Activated CD4-positive, alpha-beta T cell treated with anti-CD3 and anti-CD28 coated beads for 36 hours (primary cell): ENCODE measurements around the gene GNAI2. TPM values are rescaled to one million over a fixed set of nuclear protein-coding genes. Genes with fewer than 3 reads are reported as not detected.
"Not testable (repeated sequence)": the region's sequence is repeated elsewhere in the genome, so short reads cannot be mapped to it uniquely, and the experiment has no call there.

Source experiments
- ATAC-seq: fragments of 200-7000 bp; cut with Tn5 transposase; one replicate; pipeline ENCODE4 v1.10.0; 2021; ENCODE audit warnings: mild to moderate bottlenecking, moderate library complexity
- CTCF ChIA-PET: fragments of 350-600 bp; sonication (Branson Sonifier 250); formaldehyde crosslinking; loops from one replicate; lab custom pipeline; 2021; ENCODE audit warnings: antibody characterized with exemption; lab: Charles Lee
- POLR2A ChIA-PET: fragments of 350-600 bp; sonication (Branson Sonifier 250); formaldehyde crosslinking; loops from one replicate; lab custom pipeline; 2021; ENCODE audit warnings: antibody characterized with exemption, inconsistent platforms; lab: Charles Lee
- DNase-seq: peaks from one replicate; pipeline ENCODE4 v3.0.0-alpha.2; 2020
- H3K27ac Mint-ChIP-seq: one replicate; pipeline ENCODE4 v1.8.0; 2021; ENCODE audit warnings: mixed read lengths
- H3K27me3 Mint-ChIP-seq: one replicate; pipeline ENCODE4 v1.8.0; 2021; ENCODE audit warnings: mixed read lengths
- H3K36me3 Mint-ChIP-seq: one replicate; pipeline ENCODE4 v1.8.0; 2021; ENCODE audit warnings: low read depth, mixed read lengths
- H3K4me1 Mint-ChIP-seq: one replicate; pipeline ENCODE4 v1.8.0; 2021; ENCODE audit warnings: mixed read lengths
- H3K4me3 Mint-ChIP-seq: one replicate; pipeline ENCODE4 v1.8.0; 2021; ENCODE audit warnings: mild to moderate bottlenecking, moderate library complexity, mixed read lengths
- H3K9me3 Mint-ChIP-seq: one replicate; pipeline ENCODE4 v1.8.0; 2021; ENCODE audit warnings: low read depth, mixed read lengths
- intact Hi-C, 2 experiments: fragments of 100-400 bp; cut with DNase I in 1 of 2; cut with micrococcal nuclease in 1 of 2; formaldehyde crosslinking; loops; one replicate each; pipeline versions ENCODE4 v1.14.2 to v1.15.1; 2022 to 2024; cut with DNase I, micrococcal nuclease
- total RNA-seq, 2 experiments: library from RNA; stranded (reverse); gene quantifications; one replicate each; pipeline ENCODE4 v1.2.3, GENCODE V29; 2021

Gene GNAI2
- total RNA-seq, 2 experiments from 2014 or later, result 280 to 341 TPM

DNA sequence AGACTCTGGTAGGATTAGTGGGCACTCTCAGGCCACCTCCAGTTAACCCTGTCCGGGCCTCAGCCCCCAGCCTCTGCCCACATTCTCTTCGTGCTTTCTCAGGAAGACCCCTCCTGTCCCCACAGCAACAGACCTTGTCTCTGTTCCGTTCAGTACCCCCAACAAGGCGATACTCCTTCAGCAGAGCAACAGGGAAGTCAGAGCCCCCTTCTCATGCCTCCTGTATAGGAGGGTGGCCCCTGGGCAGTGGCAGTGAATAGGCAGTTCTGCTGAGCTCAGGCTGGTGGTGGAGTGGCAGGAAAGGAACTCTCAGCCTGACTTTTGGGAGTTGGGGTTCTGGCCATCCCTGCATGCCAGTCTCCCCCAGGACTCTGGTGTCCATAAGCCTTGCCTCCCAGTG, 33.5 kb downstream of the GNAI2 start:
- no peaks in the 10 kb centered on the region for H3K9me3 Mint-ChIP-seq
- ChIA-PET CTCF (interaction anchor here (0.9 kb wide), 2 partner anchors 10 to 75 kb away, joined by 3 read pairs; no protein-coding TSS in a partner anchor), POLR2A (no interaction called here)
- peaks cover 14% of the 10 kb centered on the region for H3K4me1 Mint-ChIP-seq
- H3K27me3 Mint-ChIP-seq, result peaks cover 18% of the 10 kb centered on the region
- DNase-seq (no peak), ATAC-seq (no peak)
- no peaks in the 10 kb centered on the region for H3K36me3 Mint-ChIP-seq
- intact Hi-C loops, result no loop called here
- no peak overlapping the region for H3K27ac Mint-ChIP-seq
- no peak overlapping the region for H3K4me3 Mint-ChIP-seq

DNA sequence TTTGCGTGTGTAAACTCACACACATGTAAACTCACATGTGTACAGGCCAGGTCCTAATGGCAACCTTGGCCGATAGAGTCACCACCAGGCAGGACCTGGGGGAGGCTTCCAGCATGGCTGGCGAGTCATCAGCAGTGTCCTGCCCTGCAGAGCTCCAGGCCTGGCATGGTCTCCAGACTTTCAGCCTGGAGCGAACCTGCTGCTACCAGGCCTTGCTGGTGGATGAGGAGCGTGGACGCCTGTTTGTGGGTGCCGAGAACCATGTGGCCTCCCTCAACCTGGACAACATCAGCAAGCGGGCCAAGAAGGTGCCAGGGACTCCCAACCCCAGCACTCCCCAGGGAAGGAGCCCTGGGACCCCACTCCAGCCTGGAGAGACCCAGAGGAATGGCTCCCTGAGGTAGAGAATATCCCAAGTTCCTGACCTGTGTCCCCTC, 34.0 kb downstream of the GNAI2 start:
- ChIA-PET CTCF (interaction anchor here (0.9 to 1.0 kb wide), 3 partner anchors 11 to 75 kb away, joined by 3 read pairs; no protein-coding TSS in a partner anchor), POLR2A (no interaction called here)
- Mint-ChIP-seq H3K36me3 (no peaks in the 10 kb centered on the region), H3K4me3 (no peak overlapping the region), H3K27ac (no peak overlapping the region), H3K9me3 (no peaks in the 10 kb centered on the region), H3K27me3 (peaks cover 24% of the 10 kb centered on the region), H3K4me1 (peaks cover 16% of the 10 kb centered on the region)
- ATAC-seq, result no peak
- no peak for DNase-seq
- intact Hi-C loops, result loop anchor here in 1 of 2 experiments (5.0 to 10.0 kb wide), 2 partner anchors 55 to 148 kb away; partner anchors contain the start of genes HYAL2 and TUSC2

DNA sequence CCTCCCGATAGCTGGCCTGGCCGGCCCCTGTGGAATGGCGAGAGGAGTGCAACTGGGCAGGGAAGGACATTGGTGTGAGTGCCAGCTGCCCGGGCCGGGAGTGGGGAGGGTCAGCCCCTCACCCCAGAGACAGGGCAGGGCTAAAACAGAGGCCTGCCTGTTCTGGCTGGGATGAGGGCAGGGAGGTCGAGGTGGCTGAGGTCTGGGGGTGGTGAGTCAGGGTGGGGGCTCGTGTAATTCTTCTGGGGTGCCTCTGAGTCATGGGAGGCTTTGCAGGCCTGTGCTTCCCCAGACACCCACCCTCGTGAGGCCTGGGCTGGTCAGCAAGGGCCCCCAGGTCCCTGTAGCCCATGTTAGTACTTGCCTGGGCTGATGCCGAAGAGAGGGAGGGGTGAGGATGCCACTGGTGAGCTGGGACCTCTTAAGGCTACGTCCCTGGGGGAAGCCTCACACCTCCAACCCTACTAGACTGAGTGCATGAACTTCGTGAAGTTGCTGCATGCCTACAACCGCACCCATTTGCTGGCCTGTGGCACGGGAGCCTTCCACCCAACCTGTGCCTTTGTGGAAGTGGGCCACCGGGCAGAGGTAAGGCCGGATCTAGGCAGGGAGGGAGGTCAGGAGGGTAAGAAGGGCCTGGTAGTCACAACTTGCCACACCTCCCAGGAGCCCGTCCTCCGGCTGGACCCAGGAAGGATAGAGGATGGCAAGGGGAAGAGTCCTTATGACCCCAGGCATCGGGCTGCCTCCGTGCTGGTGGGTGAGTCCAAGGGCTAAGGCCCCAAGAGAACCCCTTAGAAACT, 34.6 kb downstream of the GNAI2 start:
- no peak overlapping the region for H3K27ac Mint-ChIP-seq
- intact Hi-C loops, result loop anchor here in 1 of 2 experiments (5.0 to 10.0 kb wide), 2 partner anchors 54 to 148 kb away; partner anchors contain the start of genes HYAL2 and TUSC2

DNA sequence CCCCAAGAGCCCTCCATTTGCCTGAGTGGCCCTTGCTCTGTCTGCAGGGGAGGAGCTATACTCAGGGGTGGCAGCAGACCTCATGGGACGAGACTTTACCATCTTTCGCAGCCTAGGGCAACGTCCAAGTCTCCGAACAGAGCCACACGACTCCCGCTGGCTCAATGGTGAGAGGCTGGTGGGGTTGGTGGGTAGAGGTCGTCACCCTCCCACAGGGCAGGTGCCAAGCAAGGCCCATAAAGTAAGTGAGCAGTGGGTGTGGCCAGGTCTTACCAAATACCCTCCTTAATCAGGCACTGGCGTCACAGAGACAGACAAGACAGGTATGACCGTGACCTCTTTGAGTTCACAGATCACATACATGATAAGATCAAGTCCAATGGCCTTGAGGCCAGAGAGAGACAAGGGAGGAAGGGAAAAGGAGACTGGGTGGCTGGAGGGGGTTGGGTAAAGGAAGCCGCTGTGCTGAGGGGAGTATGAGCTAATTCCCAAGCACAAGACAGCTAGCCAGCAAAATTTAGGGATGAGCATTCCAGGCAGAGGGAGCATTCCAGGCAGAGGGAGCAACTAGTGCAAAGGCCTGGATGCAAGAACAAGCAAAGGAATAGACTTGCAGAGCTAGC, 35.4 kb downstream of the GNAI2 start:
- no peaks in the 10 kb centered on the region for H3K36me3 Mint-ChIP-seq
- peaks cover 33% of the 10 kb centered on the region for H3K27me3 Mint-ChIP-seq
- peak overlapping the region; percentile 55 for H3K27ac Mint-ChIP-seq
- no peaks in the 10 kb centered on the region for H3K9me3 Mint-ChIP-seq
- POLR2A ChIA-PET, result no interaction called here
- ATAC-seq (no peak), DNase-seq (no peak)
- CTCF ChIA-PET, result interaction anchor here (0.6 to 2.2 kb wide), 11 partner anchors 8 to 157 kb away, joined by 3 to 12 read pairs (median 3); no protein-coding TSS in a partner anchor
- H3K4me1 Mint-ChIP-seq, result peaks cover 25% of the 10 kb centered on the region
- intact Hi-C loops, result loop anchor here in 1 of 2 experiments (5.0 to 10.0 kb wide), 2 partner anchors 53 to 149 kb away; partner anchors contain the start of genes HYAL2 and TUSC2
- H3K4me3 Mint-ChIP-seq, result no peak overlapping the region

More for the DNA sequence above, 34.6 kb downstream of the GNAI2 start:
- Mint-ChIP-seq H3K27me3 (peaks cover 30% of the 10 kb centered on the region), H3K4me1 (peaks cover 19% of the 10 kb centered on the region), H3K9me3 (no peaks in the 10 kb centered on the region), H3K36me3 (no peaks in the 10 kb centered on the region), H3K4me3 (no peak overlapping the region)
- ChIA-PET POLR2A (no interaction called here), CTCF (interaction anchor here (0.6 to 2.2 kb wide), 9 partner anchors 7 to 80 kb away, joined by 3 to 12 read pairs (median 3); no protein-coding TSS in a partner anchor)
- ATAC-seq (no peak), DNase-seq (no peak)

DNA sequence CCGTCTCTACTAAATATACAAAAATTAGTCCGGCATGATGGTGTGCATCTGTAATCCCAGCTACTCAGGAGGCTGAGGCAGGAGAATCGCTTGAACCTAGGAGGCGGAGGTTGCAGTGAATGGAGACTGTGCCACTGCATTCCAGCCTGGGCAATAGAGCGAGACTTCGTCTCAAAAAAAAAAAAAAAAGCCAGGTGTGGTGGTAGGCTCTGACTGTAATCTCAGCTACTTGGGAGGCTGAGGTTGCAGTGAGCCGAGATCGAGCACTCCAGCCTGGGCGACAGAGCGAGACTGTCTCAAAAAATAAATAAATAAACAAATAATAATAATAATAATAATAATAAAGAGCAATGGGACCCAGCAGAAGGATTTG, 36.5 kb downstream of the GNAI2 start:
- H3K9me3 Mint-ChIP-seq, H3K4me3 Mint-ChIP-seq, H3K27ac Mint-ChIP-seq, DNase-seq, ATAC-seq, POLR2A ChIA-PET, H3K36me3 Mint-ChIP-seq: not testable (repeated sequence)
- CTCF ChIA-PET, result interaction anchor here (0.6 to 2.2 kb wide), 10 partner anchors 9 to 158 kb away, joined by 3 to 12 read pairs (median 3); partner anchors contain the start of gene GNAT1
- peaks cover 37% of the 10 kb centered on the region for H3K27me3 Mint-ChIP-seq
- intact Hi-C loops, result loop anchor here in 1 of 2 experiments (2.0 to 10.0 kb wide), 3 partner anchors 14 to 150 kb away; partner anchors contain the start of genes HYAL2 and TUSC2
- H3K4me1 Mint-ChIP-seq, result peaks cover 25% of the 10 kb centered on the region

DNA sequence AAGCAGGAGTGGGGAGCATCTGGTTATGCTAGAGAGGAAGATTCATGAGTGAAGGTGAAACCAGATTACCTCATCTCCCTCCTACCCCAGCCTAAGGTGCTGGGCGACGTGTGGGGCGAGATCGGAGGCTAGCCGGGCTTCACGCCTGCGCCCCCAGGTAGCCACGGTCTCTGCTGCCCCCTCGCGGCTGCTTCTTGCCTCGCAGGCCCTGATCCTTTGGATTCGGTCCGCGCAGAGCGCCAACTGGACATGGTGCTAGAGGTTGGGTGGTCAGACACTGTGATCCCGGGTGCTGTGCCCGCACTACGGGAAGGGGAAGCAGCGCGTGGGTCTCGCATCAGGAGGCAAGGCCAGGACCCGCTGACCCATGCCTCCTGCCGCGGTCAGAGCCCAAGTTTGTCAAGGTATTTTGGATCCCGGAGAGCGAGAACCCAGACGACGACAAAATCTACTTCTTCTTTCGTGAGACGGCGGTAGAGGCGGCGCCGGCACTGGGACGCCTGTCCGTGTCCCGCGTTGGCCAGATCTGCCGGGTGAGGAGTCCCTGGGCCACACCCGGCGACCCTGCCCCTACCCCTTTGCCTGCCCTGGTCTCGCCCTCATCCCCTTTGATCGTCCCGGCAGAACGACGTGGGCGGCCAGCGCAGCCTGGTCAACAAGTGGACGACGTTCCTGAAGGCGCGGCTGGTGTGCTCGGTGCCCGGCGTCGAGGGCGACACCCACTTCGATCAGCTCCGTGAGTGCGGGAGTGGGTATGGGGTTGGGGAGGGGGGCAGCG, 37.1 kb downstream of the GNAI2 start:
- peak overlapping the region; percentile 58 for H3K27ac Mint-ChIP-seq
- CTCF ChIA-PET, result interaction anchor here (0.7 to 3.1 kb wide), 9 partner anchors 22 to 82 kb away, joined by 3 to 21 read pairs (median 3); partner anchors contain the start of gene GNAT1
- peak overlapping the region; percentile 68 for H3K4me3 Mint-ChIP-seq
- H3K4me1 Mint-ChIP-seq, result peaks cover 25% of the 10 kb centered on the region
- intact Hi-C loops, result loop anchor here (1.0 to 10.0 kb wide), 9 partner anchors 13 to 152 kb away; partner anchors contain the start of genes HYAL2 (in 1 of the 2) and TUSC2 (in 1 of the 2)
- no peaks in the 10 kb centered on the region for H3K36me3 Mint-ChIP-seq
- H3K27me3 Mint-ChIP-seq, result peaks cover 37% of the 10 kb centered on the region
- no peaks in the 10 kb centered on the region for H3K9me3 Mint-ChIP-seq
- DNase-seq (peak; percentile 96), ATAC-seq (peak; percentile 87)
- POLR2A ChIA-PET, result no interaction called here

DNA sequence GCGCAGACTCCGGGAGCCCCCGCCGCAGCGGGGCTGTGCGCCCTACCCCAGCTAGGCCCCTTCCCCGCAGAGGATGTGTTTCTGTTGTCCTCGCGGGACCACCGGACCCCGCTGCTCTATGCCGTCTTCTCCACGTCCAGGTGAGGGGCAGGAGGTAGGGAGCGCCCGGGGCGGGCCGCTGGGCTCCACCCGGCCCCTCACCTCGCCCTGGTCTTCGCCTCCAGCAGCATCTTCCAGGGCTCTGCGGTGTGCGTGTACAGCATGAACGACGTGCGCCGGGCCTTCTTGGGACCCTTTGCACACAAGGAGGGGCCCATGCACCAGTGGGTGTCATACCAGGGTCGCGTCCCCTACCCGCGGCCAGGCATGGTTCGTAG, 37.7 kb downstream of the GNAI2 start:
- POLR2A ChIA-PET, result no interaction called here
- Mint-ChIP-seq H3K36me3 (no peaks in the 10 kb centered on the region), H3K27me3 (peaks cover 35% of the 10 kb centered on the region), H3K9me3 (no peaks in the 10 kb centered on the region), H3K4me1 (peaks cover 25% of the 10 kb centered on the region), H3K27ac (no peak overlapping the region), H3K4me3 (no peak overlapping the region)
- no peak for DNase-seq
- intact Hi-C loops, result loop anchor here (1.0 to 10.0 kb wide), 11 partner anchors 13 to 152 kb away; partner anchors contain the start of genes HYAL2 (in 1 of the 2), IFRD2 (in 1 of the 2) and TUSC2 (in 1 of the 2)
- CTCF ChIA-PET, result interaction anchor here (0.8 to 3.1 kb wide), 2 partner anchors 78 to 81 kb away, joined by 3 to 21 read pairs; no protein-coding TSS in a partner anchor
- ATAC-seq, result no peak

DNA sequence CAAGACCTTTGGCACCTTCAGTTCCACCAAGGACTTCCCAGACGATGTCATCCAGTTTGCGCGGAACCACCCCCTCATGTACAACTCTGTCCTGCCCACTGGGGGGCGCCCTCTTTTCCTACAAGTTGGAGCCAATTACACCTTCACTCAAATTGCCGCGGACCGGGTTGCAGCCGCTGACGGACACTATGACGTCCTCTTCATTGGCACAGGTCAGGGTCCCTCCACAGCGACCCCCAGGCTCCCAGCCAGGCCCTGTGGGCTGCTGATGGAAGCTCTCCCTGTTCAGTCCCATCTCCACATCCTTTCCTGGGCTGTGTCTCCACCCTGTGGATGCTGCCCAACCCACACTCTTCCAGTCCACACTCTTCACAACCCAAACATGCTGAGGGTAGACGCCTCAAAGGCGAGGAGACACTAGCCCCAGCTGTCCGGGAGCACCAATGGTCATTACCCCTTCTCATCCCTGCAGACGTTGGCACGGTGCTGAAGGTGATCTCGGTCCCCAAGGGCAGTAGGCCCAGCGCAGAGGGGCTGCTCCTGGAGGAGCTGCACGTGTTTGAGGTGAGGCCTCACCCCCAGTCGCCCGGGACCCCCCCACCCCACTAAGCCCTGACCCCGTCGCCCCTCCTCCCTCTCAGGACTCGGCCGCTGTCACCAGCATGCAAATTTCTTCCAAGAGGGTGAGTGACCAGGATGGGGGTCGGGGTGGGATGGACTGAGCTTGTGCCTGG, 38.5 kb downstream of the GNAI2 start:
- H3K36me3 Mint-ChIP-seq, result no peaks in the 10 kb centered on the region
- no peak overlapping the region for H3K27ac Mint-ChIP-seq
- no peak overlapping the region for H3K4me3 Mint-ChIP-seq
- DNase-seq, result peak; percentile 90
- peaks cover 25% of the 10 kb centered on the region for H3K4me1 Mint-ChIP-seq
- H3K27me3 Mint-ChIP-seq, result peaks cover 35% of the 10 kb centered on the region
- POLR2A ChIA-PET, result interaction anchor here (0.6 kb wide), 1 partner anchor 30 kb away, joined by 5 read pairs; no protein-coding TSS in a partner anchor
- CTCF ChIA-PET, result interaction anchor here (0.6 to 3.1 kb wide), 8 partner anchors 9 to 79 kb away, joined by 3 to 21 read pairs (median 3); no protein-coding TSS in a partner anchor
- peak; percentile 59 for ATAC-seq
- intact Hi-C loops, result loop anchor here (1.0 to 10.0 kb wide), 4 partner anchors 18 to 152 kb away; partner anchors contain the start of genes HYAL2 (in 1 of the 2), IFRD2 (in 1 of the 2) and TUSC2 (in 1 of the 2)
- H3K9me3 Mint-ChIP-seq, result no peaks in the 10 kb centered on the region

DNA sequence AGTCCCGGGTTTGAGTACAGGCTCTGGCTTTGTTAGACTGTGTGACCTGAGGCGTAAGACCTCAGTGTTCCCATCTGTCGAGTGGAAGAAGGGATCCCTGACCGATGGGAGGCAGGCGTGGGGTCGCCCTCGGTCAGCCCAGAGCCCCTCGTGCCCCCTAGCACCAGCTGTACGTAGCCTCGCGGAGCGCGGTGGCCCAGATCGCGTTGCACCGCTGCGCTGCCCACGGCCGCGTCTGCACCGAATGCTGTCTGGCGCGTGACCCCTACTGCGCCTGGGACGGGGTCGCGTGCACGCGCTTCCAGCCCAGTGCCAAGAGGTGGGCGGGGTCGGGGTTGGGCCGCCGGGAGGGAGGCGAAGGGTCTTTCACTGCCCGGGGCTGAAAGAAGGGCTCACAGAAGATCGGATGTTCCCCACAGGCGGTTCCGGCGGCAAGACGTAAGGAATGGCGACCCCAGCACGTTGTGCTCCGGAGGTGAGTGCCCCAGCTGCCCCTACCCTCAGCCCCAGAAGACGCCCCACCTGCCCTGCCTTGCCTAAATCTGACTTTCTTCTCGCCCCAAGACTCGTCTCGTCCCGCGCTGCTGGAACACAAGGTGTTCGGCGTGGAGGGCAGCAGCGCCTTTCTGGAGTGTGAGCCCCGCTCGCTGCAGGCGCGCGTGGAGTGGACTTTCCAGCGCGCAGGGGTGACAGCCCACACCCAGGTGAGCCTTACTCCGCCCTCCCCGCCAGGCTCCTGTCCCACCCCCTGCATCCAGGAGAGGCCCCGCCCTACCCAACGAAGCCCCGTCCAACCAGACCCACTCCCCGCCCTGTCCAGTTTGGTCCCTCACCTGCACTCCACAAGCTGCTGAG, 39.4 kb downstream of the GNAI2 start:
- ChIA-PET POLR2A (interaction anchor here (0.6 kb wide), 1 partner anchor 29 kb away, joined by 5 read pairs; no protein-coding TSS in a partner anchor), CTCF (interaction anchor here (0.6 to 3.1 kb wide), 10 partner anchors 9 to 83 kb away, joined by 3 to 21 read pairs (median 3); no protein-coding TSS in a partner anchor)
- Mint-ChIP-seq H3K4me3 (peak overlapping the region; percentile 43), H3K27me3 (peaks cover 35% of the 10 kb centered on the region), H3K4me1 (peaks cover 25% of the 10 kb centered on the region), H3K36me3 (no peaks in the 10 kb centered on the region), H3K27ac (no peak overlapping the region), H3K9me3 (no peaks in the 10 kb centered on the region)
- DNase-seq (no peak), ATAC-seq (no peak)
- intact Hi-C loops, result loop anchor here in 1 of 2 experiments (10.0 kb wide), 1 partner anchor 49 kb away; the partner anchor contains the start of genes HYAL2 and TUSC2
